Nephron (organoid): ENCODE results near the gene HMOX1.
A peak's percentile ranks its signal among the peaks of the same experiment; 100 is the strongest.

Source experiments
- H3K27ac Mint-ChIP-seq, 3 experiments: 2 replicates each; pipeline ENCODE4 v1.8.0; 2020; ENCODE audit warnings: mixed read lengths in 3 of 3, mild to moderate bottlenecking in 2 of 3, moderate library complexity in 1 of 3
- H3K27me3 Mint-ChIP-seq: 2 replicates; pipeline ENCODE4 v1.8.0; 2021; ENCODE audit warnings: low read depth, mild to moderate bottlenecking, moderate library complexity, mixed read lengths
- H3K36me3 Mint-ChIP-seq: 2 replicates; pipeline ENCODE4 v1.8.0; 2020; ENCODE audit warnings: low read depth, mixed read lengths
- H3K4me1 Mint-ChIP-seq: 2 replicates; pipeline ENCODE4 v1.8.0; 2020; ENCODE audit warnings: mixed read lengths
- H3K4me3 Mint-ChIP-seq, 3 experiments: 2 replicates each; pipeline ENCODE4 v1.8.0; 2020; ENCODE audit warnings: mild to moderate bottlenecking in 3 of 3, mixed read lengths in 3 of 3, moderate library complexity in 2 of 3
- H3K9me3 Mint-ChIP-seq: 2 replicates; pipeline ENCODE4 v1.8.0; 2020; ENCODE audit warnings: mixed read lengths
- CTCF ChIP-seq, 3 experiments: fragments of 200-600 bp; sonication (generic); IDR thresholded peaks; one replicate each; pipeline ENCODE4 v1.5.0; 2021; ENCODE audit warnings: antibody characterized with exemption in 3 of 3; ENCODE audit not compliant: unreplicated experiment in 3 of 3

HMOX1 gene

DNA sequence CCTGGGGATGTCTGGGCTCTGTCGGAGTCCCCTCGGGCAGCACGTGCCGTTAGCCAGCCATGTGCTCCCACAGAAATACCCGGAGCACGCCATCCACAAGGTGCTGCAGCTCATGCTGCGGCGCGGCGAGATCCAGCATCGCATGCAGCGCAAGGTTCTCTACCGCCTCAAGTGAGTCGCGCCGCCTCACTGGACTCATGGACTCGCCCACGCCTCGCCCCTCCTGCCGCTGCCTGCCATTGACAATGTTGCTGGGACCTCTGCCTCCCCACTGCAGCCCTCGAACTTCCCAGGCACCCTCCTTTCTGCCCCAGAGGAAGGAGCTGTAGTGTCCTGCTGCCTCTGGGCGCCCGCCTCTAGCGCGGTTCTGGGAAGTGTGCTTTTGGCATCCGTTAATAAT lies 43.2 kb downstream of the HMOX1 start:
- Mint-ChIP-seq H3K9me3 (no peaks in the 10 kb centered on the region), H3K36me3 (peaks cover 27% of the 10 kb centered on the region), H3K4me1 (peaks cover 28% of the 10 kb centered on the region), H3K4me3 (no peak overlapping the region), H3K27ac (no peak overlapping the region), H3K27me3 (no peaks in the 10 kb centered on the region)
- no peak for TF ChIP-seq CTCF (IDR thresholded peaks at IDR 0.05; ENCODE audit: unreplicated experiment in 3 of 3)

GRCh38 chr22:35424761-35425160 lies 43.9 kb downstream of the HMOX1 start:
- H3K4me1 Mint-ChIP-seq: peaks cover 28% of the 10 kb centered on the region
- no peaks in the 10 kb centered on the region for H3K27me3 Mint-ChIP-seq
- H3K4me3 Mint-ChIP-seq: no peak overlapping the region
- H3K27ac Mint-ChIP-seq: peak overlapping the region in 1 of 3 experiments; percentile 19
- TF ChIP-seq CTCF (IDR thresholded peaks at IDR 0.05; ENCODE audit: unreplicated experiment in 3 of 3): no peak
- H3K36me3 Mint-ChIP-seq: peaks cover 21% of the 10 kb centered on the region
- no peaks in the 10 kb centered on the region for H3K9me3 Mint-ChIP-seq

- H3K9me3 Mint-ChIP-seq: no peaks in the 10 kb centered on the region
- peaks cover 21% of the 10 kb centered on the region for H3K36me3 Mint-ChIP-seq
- TF ChIP-seq CTCF (IDR thresholded peaks at IDR 0.05; ENCODE audit: unreplicated experiment in 3 of 3): no peak
- no peak overlapping the region for H3K27ac Mint-ChIP-seq
- no peak overlapping the region for H3K4me3 Mint-ChIP-seq
- H3K4me1 Mint-ChIP-seq: peaks cover 28% of the 10 kb centered on the region
- no peaks in the 10 kb centered on the region for H3K27me3 Mint-ChIP-seq
Measured at GRCh38 chr22:35425546-35425945, 44.6 kb downstream of the HMOX1 start.

DNA sequence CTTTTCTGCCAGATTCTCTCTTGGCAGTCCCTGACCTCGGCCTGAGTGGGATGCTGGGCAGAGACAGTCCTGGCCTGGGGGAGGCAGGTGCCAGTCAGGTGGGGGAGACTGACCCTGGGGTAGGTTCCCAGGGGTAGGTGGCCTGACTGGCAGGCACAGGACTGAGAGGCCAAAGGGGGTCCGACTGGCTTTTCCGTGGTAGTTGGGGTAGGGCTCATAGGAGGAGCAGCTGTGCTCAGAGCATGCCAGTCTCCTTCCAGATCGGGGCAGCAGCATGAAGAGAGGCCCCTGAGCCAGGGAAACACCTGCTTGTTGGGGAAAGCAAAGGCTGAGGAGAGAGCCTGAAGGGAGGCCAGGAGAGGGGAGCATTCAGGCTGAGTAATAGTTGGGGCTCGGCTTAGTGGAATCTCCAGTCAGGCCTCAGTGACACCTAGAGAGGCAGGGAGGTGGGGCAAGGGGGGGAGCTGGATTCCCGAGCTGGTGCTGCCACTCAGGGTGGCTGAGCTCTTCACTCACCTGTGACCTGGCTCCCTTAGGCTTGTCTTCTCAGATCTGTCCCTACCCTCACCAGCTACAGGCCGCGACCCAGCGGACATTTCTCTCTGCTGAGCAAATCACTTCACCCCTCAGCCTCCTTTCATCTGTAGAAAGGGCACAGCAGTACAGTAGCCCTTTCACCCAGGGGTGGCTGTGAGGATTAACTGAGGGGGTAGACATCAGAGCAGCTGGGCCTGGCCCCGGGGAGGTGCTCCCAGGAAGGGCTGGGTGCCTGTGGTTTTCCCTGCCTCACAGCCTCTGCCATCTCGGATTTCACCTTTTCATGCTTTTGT lies 45.3 kb downstream of the HMOX1 start:
- Mint-ChIP-seq H3K4me1 (peaks cover 28% of the 10 kb centered on the region), H3K36me3 (peaks cover 21% of the 10 kb centered on the region), H3K4me3 (no peak overlapping the region), H3K9me3 (no peaks in the 10 kb centered on the region), H3K27ac (peak overlapping the region; percentile 43 to 73 (median 47)), H3K27me3 (no peaks in the 10 kb centered on the region)
- no peak for TF ChIP-seq CTCF (IDR thresholded peaks at IDR 0.05; ENCODE audit: unreplicated experiment in 3 of 3)

GRCh38 chr22:35426801-35427140 lies 45.9 kb downstream of the HMOX1 start:
- no peaks in the 10 kb centered on the region for H3K27me3 Mint-ChIP-seq
- H3K36me3 Mint-ChIP-seq: peaks cover 19% of the 10 kb centered on the region
- H3K27ac Mint-ChIP-seq: peak overlapping the region; percentile 43 to 72 (median 47)
- H3K4me1 Mint-ChIP-seq: peaks cover 28% of the 10 kb centered on the region
- no peak for TF ChIP-seq CTCF (IDR thresholded peaks at IDR 0.05; ENCODE audit: unreplicated experiment in 3 of 3)
- H3K4me3 Mint-ChIP-seq: no peak overlapping the region
- no peaks in the 10 kb centered on the region for H3K9me3 Mint-ChIP-seq

DNA sequence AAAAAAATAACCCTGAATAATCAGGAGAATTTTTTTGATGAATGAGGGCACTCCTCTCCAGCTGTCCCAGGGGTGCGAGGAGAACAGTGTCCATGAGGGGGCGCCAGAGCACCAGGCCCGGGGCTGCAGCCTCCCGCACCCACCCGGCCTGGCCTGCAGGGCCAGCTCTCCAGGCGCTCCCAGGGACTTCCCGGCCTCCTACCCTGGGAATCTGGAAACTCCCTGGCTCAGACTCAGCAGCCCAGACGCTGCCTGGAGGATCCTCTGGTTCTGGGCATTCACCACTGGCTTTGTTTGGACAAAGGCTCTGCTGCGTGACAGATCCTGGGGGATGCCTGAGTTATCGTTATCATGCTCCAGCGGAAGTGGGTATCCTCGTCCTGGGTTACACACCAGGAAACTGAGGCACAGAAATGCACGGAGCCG lies 50.0 kb downstream of the HMOX1 start:
- Mint-ChIP-seq H3K4me1 (peaks cover 13% of the 10 kb centered on the region), H3K4me3 (no peak overlapping the region), H3K36me3 (peaks cover 34% of the 10 kb centered on the region), H3K27ac (peak overlapping the region in 2 of 3 experiments; percentile 11 to 44), H3K27me3 (no peaks in the 10 kb centered on the region), H3K9me3 (peaks cover 9% of the 10 kb centered on the region)
- peak; percentile 95 to 99 (median 96) for TF ChIP-seq CTCF (IDR thresholded peaks at IDR 0.05; ENCODE audit: unreplicated experiment in 3 of 3)
